ENCODE results near the gene DHX15. TPM values are rescaled to one million over a fixed set of nuclear protein-coding genes. Genes with fewer than 3 reads are reported as not detected.
A peak's percentile ranks its signal among the peaks of the same experiment; 100 is the strongest.

DHX15 gene
- total RNA-seq, 2 experiments from 2014 or later, result 216 to 222 TPM

DNA sequence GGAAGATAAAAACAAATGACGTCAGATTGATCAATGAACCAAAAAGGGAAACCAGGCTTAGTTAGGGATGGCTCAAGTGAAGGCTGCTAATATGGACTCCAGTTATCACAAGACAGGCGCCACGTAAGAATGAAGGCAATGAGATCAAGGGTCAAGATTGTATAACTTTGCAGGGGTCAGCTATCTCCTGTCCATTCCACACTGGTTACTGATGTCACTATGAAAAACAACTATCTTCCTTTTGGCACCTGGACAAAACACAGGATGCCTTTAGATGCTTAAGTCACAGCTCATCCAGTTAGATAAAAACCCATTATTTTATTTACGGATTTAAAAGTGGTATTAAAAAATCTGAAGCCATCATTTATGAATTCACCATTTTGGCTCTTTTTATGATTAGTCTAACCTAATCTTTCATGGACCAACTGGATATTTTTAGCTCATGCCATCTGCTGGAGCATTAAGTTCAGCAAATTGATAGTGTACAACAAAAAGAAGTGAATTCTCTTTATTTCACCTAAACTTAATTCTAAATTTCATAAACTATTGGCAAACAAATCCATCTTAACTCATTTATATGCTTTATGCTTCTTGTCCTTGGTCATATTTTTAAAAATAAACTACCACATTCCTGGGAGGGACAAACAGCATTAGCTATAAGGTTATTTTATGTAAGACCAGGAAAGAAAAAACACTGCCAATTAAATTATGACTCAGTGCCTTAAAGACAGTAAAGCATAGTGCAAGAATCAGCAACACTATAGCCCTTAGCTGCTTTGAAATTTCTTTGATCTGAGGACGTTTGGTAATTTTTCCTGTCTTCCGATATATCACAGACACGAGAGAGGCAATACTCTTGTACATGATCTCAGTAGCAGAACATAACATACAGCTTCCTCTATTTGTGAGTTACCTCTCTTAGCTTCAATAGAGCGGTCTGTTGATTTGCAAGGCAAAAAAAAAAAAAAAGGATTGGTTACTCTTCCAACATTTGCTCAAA, 27.0 kb downstream of the DHX15 start:
- intact Hi-C loops (cut with micrococcal nuclease), result no loop called here
- CTCF ChIA-PET, result interaction anchor here (1.1 to 1.6 kb wide), 7 partner anchors 10 to 86 kb away, joined by 3 to 7 read pairs (median 4); no protein-coding TSS in a partner anchor

DNA sequence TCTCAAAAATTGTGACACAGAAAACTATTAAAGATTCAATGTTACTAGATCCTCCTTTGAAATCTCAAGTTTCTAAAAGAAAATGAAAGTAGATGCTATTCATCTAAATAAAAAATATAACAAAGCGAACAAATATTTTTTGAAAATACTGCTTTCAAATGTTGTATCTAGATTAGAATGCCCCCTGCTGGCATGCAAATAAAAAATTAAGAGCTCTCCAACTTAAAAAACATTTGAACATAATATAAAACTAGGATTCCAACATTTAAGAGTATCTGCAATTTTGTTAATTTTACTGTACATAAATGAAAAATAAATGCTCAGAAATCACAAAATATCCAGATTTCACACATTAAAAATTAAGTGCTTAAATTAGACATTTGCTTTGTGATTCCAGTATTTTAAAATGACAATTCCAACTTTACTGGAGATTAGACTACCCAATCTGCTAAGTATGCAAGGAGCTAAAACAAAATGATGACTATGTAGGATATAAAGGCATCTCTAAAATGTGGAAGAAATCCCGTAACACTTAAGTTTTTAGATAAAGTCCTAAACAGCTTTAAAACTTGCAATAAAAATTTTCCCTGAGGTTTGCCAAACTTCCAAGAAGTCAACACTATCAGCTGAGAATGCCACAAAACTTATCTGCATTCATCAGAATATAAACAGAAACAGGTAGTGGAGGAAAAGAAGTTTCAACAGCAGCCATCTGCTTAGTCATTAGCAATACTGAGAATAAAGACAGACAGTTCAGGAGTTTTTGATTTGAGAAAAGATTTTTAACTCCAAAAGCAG, 32.7 kb downstream of the DHX15 start:
- H3K4me3 Mint-ChIP-seq, result no peak overlapping the region
- H3K4me1 Mint-ChIP-seq (ENCODE audit: low read depth), result peaks cover 46% of the 10 kb centered on the region
- ATAC-seq (no peak), DNase-seq (no peak)
- peaks cover 57% of the 10 kb centered on the region for H3K36me3 Mint-ChIP-seq (ENCODE audit: low read depth)
- POLR2A ChIA-PET, result interaction anchor here (1.1 kb wide), 1 partner anchor 22 kb away, joined by 3 read pairs; no protein-coding TSS in a partner anchor
- TF ChIP-seq, protein P1, sequence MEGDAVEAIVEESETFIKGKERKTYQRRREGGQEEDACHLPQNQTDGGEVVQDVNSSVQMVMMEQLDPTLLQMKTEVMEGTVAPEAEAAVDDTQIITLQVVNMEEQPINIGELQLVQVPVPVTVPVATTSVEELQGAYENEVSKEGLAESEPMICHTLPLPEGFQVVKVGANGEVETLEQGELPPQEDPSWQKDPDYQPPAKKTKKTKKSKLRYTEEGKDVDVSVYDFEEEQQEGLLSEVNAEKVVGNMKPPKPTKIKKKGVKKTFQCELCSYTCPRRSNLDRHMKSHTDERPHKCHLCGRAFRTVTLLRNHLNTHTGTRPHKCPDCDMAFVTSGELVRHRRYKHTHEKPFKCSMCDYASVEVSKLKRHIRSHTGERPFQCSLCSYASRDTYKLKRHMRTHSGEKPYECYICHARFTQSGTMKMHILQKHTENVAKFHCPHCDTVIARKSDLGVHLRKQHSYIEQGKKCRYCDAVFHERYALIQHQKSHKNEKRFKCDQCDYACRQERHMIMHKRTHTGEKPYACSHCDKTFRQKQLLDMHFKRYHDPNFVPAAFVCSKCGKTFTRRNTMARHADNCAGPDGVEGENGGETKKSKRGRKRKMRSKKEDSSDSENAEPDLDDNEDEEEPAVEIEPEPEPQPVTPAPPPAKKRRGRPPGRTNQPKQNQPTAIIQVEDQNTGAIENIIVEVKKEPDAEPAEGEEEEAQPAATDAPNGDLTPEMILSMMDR (IDR thresholded peaks at IDR 0.05), result peak; percentile 56
- H3K9me3 Mint-ChIP-seq, result no peaks in the 10 kb centered on the region
- intact Hi-C loops (cut with micrococcal nuclease), result no loop called here
- no peaks in the 10 kb centered on the region for H3K27me3 Mint-ChIP-seq
- H3K27ac Mint-ChIP-seq, result no peak overlapping the region
- CTCF ChIA-PET, result interaction anchor here (0.7 to 3.0 kb wide), 14 partner anchors 11 to 78 kb away, joined by 3 to 23 read pairs (median 4); no protein-coding TSS in a partner anchor

More for the DNA sequence above, 27.0 kb downstream of the DHX15 start:
- peaks cover 3% of the 10 kb centered on the region for H3K9me3 Mint-ChIP-seq
- TF ChIP-seq, protein P1 (IDR thresholded peaks at IDR 0.05), result no peak
- H3K27me3 Mint-ChIP-seq, result no peaks in the 10 kb centered on the region
- H3K4me3 Mint-ChIP-seq, result peak overlapping the region; percentile 12
- H3K36me3 Mint-ChIP-seq (ENCODE audit: low read depth), result peaks cover 66% of the 10 kb centered on the region
- POLR2A ChIA-PET, result interaction anchor here (0.7 to 1.3 kb wide), 2 partner anchors 11 to 1285 kb away, joined by 3 read pairs; no protein-coding TSS in a partner anchor
- H3K27ac Mint-ChIP-seq, result peak overlapping the region; percentile 39
- no peak for DNase-seq
- peaks cover 69% of the 10 kb centered on the region for H3K4me1 Mint-ChIP-seq (ENCODE audit: low read depth)
- peak; percentile 71 for ATAC-seq

DNA sequence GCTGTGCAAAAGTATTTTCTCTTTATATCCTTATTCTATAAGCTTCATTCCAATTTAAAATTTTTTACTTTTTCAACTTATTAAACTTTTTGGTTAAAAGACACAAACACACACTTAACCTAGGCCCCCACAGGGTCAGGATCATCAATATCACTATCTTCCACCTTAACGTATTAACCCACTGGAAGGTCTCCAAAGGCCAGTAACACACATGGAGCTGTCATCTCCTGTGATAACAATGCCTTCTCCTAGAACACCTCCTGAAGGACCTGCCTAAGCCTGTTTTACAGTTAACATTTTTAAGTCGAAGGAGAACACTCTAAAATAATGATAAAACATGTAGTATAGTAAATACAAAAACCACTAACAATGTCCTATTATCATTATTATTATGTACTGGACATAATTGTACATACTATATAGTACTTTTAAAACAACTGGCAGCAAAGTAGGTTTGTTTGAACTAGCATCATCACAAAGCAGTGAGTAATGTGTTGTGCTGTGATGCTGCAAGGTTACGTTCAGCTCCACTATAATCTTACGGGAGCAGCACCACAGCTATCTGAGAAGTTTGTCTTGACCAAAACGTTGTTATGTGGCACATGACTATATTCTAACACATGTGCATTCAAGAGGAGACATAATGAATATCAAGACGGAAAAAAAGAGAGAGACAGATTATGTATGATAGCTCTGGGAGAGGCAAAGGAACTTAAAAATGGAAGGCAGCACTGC, 33.7 kb downstream of the DHX15 start:
- no peaks in the 10 kb centered on the region for H3K9me3 Mint-ChIP-seq
- no peak overlapping the region for H3K27ac Mint-ChIP-seq
- TF ChIP-seq, protein P1 (IDR thresholded peaks at IDR 0.05), result no peak
- ChIA-PET CTCF (interaction anchor here (0.7 to 3.0 kb wide), 11 partner anchors 9 to 72 kb away, joined by 3 to 23 read pairs (median 4); no protein-coding TSS in a partner anchor), POLR2A (no interaction called here)
- no peak overlapping the region for H3K4me3 Mint-ChIP-seq
- H3K4me1 Mint-ChIP-seq (ENCODE audit: low read depth), result peaks cover 40% of the 10 kb centered on the region
- ATAC-seq (no peak), DNase-seq (no peak)
- intact Hi-C loops (cut with micrococcal nuclease), result no loop called here
- peaks cover 52% of the 10 kb centered on the region for H3K36me3 Mint-ChIP-seq (ENCODE audit: low read depth)
- no peaks in the 10 kb centered on the region for H3K27me3 Mint-ChIP-seq

DNA sequence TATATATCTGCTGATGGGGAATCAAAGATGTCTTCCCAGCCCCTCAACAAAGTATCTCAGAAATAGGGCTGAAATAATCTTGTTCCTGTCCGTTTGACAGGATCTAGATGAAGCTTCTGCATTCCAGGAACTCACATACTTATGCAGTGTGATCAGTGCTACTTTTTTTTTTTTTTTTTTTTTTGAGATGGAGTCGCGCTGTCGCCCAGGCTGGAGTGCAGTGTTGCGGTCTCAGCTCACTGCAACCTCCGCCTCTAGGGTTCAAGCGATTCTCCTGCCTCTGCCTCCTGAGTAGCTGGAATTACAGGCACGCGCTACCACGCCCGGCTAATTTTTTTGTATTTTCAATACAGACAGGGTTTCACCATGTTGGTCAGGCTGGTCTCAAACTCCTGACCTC, 36.4 kb downstream of the DHX15 start:
- H3K27ac Mint-ChIP-seq, result no peak overlapping the region
- ATAC-seq, result no peak

More for the DNA sequence above, 36.4 kb downstream of the DHX15 start:
- Mint-ChIP-seq H3K9me3 (no peaks in the 10 kb centered on the region), H3K27me3 (no peaks in the 10 kb centered on the region), H3K4me3 (no peak overlapping the region), H3K36me3 (ENCODE audit: low read depth) (peaks cover 49% of the 10 kb centered on the region), H3K4me1 (ENCODE audit: low read depth) (peaks cover 49% of the 10 kb centered on the region)
- CTCF ChIA-PET, result interaction anchor here (1.3 kb wide), 1 partner anchor 11 kb away, joined by 5 read pairs; no protein-coding TSS in a partner anchor
- no peak for DNase-seq
- POLR2A ChIA-PET, result interaction anchor here (0.5 to 1.2 kb wide), 3 partner anchors 14 to 25 kb away, joined by 3 to 5 read pairs (median 3); no protein-coding TSS in a partner anchor
- intact Hi-C loops (cut with micrococcal nuclease), result no loop called here
- TF ChIP-seq, protein P1 (IDR thresholded peaks at IDR 0.05), result no peak
